Measurements from ENCODE around the gene KIR2DL1.
"Not testable (repeated sequence)": the region's sequence is repeated elsewhere in the genome, so short reads cannot be mapped to it uniquely, and the experiment has no call there.

- TF ChIP-seq, protein P1, sequence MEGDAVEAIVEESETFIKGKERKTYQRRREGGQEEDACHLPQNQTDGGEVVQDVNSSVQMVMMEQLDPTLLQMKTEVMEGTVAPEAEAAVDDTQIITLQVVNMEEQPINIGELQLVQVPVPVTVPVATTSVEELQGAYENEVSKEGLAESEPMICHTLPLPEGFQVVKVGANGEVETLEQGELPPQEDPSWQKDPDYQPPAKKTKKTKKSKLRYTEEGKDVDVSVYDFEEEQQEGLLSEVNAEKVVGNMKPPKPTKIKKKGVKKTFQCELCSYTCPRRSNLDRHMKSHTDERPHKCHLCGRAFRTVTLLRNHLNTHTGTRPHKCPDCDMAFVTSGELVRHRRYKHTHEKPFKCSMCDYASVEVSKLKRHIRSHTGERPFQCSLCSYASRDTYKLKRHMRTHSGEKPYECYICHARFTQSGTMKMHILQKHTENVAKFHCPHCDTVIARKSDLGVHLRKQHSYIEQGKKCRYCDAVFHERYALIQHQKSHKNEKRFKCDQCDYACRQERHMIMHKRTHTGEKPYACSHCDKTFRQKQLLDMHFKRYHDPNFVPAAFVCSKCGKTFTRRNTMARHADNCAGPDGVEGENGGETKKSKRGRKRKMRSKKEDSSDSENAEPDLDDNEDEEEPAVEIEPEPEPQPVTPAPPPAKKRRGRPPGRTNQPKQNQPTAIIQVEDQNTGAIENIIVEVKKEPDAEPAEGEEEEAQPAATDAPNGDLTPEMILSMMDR (IDR thresholded peaks at IDR 0.05): not testable (repeated sequence)
- TF ChIP-seq E2F1 (CRISPR knock-in tag; IDR thresholded peaks at IDR 0.05); ZNF121 (CRISPR knock-in tag; IDR thresholded peaks at IDR 0.05); ZNF263 (CRISPR knock-in tag; IDR thresholded peaks at IDR 0.05; ENCODE audit: low read depth); ATF1 (CRISPR knock-in tag; IDR thresholded peaks at IDR 0.05); SP1 (CRISPR knock-in tag; conservative IDR thresholded peaks at IDR 0.05): not testable (repeated sequence)
Measured at GRCh38 chr19:54738306-54738705, 31.3 kb upstream of the KIR2DL1 start, which contains the start of gene KIR2DL3.

Measured in WTC11 (cell line).